ENCODE data around the gene PKIG. TPM values are rescaled to one million over a fixed set of nuclear protein-coding genes. Genes with fewer than 3 reads are reported as not detected.

PKIG gene
- total and polyA plus RNA-seq, 2 of the 8 experiments (the other 6 are each of a cell fraction or from before 2014, with no cell fraction given), result 26.7 to 34.3 TPM

DNA sequence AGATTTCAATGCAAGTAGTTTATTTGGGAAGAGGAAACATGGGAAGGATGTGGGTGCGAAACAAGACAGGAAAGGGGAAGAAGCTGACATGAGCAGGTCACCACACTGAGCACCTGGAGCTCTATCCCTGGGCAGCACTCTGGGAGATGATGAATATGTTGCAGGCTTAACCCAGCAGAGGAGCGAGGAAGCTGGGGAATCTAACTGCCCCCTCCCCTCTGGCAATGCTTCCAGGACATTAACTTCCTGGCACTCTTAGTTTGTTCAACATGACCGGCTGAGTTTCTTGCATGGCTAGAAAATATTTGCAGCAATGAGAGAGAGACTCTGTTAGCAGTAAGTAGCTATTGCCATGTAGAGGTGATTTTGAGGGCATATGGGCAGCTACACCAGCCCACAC is 74.1 kb downstream of the PKIG start:
- Histone ChIP-seq H3K4me1 (replicated peaks in 1 of 4; ENCODE audit: control insufficient read depth in 3 of 4, insufficient read depth in 4 of 4, low read length in 3 of 4) (peaks cover 3 to 6% (median 4%) of the 10 kb centered on the region in 4 experiments; a peak in 6 of 7 replicates), H2BK15ac (ENCODE audit: low read length) (no peak overlapping the region), H3K9ac (replicated peaks in 1 of 4; ENCODE audit: extremely low read depth in 1 of 4, low read depth in 3 of 4, low read length in 3 of 4) (no peak overlapping the region), H2BK20ac (ENCODE audit: low read length) (no peak overlapping the region), H3K79me2 (ENCODE audit: control insufficient read depth in 1 of 2, insufficient read depth in 2 of 2, low read length in 2 of 2) (no peaks in the 10 kb centered on the region), H4K5ac (ENCODE audit: insufficient read length, low read depth, low read length) (no peak overlapping the region), H4K20me1 (replicated peaks in 1 of 2; ENCODE audit: control insufficient read depth in 1 of 2, insufficient read depth in 2 of 2, low read length in 2 of 2) (no peaks in the 10 kb centered on the region), H3K27me3 (replicated peaks in 1 of 4; ENCODE audit: control insufficient read depth in 3 of 4, extremely low read depth in 1 of 4, insufficient read depth in 3 of 4, low read length in 3 of 4) (peaks cover 0 to 13% (median 9%) of the 10 kb centered on the region in 4 experiments; a peak in 6 of 7 replicates), H2BK120ac (replicated peaks; ENCODE audit: low read depth, low read length) (no peak overlapping the region), H2BK12ac (ENCODE audit: low read depth, low read length) (no peak overlapping the region), H3K36me3 (ENCODE audit: control insufficient read depth in 2 of 4, insufficient read depth in 4 of 4, low read length in 3 of 4) (no peaks in the 10 kb centered on the region), H3K23me2 (ENCODE audit: low read depth, low read length) (peaks cover 8% of the 10 kb centered on the region), H3K4ac (replicated peaks; ENCODE audit: insufficient read length, low read depth, low read length) (no peak overlapping the region), H3K27ac (ENCODE audit: low read depth, low read length) (no peak overlapping the region), H3K4me2 (ENCODE audit: insufficient read depth in 1 of 2, low read depth in 2 of 2, low read length in 2 of 2) (0 out of 4 replicates have a peak overlapping the region, but pooled peaks of 1 of the 2 experiments have one; percentile 30), H3K56ac (replicated peaks; ENCODE audit: insufficient read length, low read depth, low read length) (no peak overlapping the region), H4K8ac (ENCODE audit: extremely low read depth, insufficient read depth, low read length) (no peak overlapping the region), H3K79me1 (ENCODE audit: low read depth, low read length) (no peaks in the 10 kb centered on the region), H4K91ac (replicated peaks; ENCODE audit: insufficient read length, low read length) (no peak overlapping the region), H3K23ac (ENCODE audit: insufficient read length) (no peak overlapping the region), H2AK5ac (ENCODE audit: low read depth, low read length) (no peak overlapping the region), H2BK5ac (ENCODE audit: low read depth, low read length) (no peak overlapping the region), H3K4me3 (ENCODE audit: extremely low read depth in 1 of 4, insufficient read depth in 2 of 4, low read depth in 3 of 4, low read length in 4 of 4) (no peak overlapping the region), H3K14ac (ENCODE audit: insufficient read length) (no peak overlapping the region), H3K18ac (ENCODE audit: extremely low read depth, low read length) (peak overlapping the region; percentile 42; the same call in 1 of the 2 replicates), H2AFZ (ENCODE audit: low read length) (no peak overlapping the region), H3K9me3 (ENCODE audit: insufficient read depth in 2 of 2, low read depth in 1 of 2, low read length in 1 of 2) (peaks cover 9 to 10% of the 10 kb centered on the region in 2 experiments; a peak in 3 of 4 replicates)
- ChIA-PET CTCF (ENCODE audit: partially characterized antibody) (interaction anchor here (0.7 to 3.0 kb wide), 5 partner anchors 10 to 271 kb away, joined by 3 to 24 read pairs (median 3); no protein-coding TSS in a partner anchor), POLR2A (ENCODE audit: partially characterized antibody) (no interaction called here)
- 66% methylated on average over 3 of the region's 3 CpGs; no CpG with 5 or more reads in 1 of the 2 experiments for WGBS, 2 experiments (ENCODE audit: extremely low coverage in 1 of 2, insufficient coverage in 1 of 2, insufficient read length in 1 of 2, insufficient replicate concordance in 2 of 2, low coverage in 1 of 2, low lambda C conversion rate in 2 of 2, missing lambda C conversion rate in 1 of 2)
- DNase-seq (ENCODE audit: low read depth in 1 of 2, low spot score in 2 of 2) (no peak), FAIRE-seq (no peak)
- no peak for TF ChIP-seq SP1 (IDR thresholded peaks at IDR 0.05; ENCODE audit: low read depth, low read length)
- no peak for TF ChIP-seq TAF7 (optimal IDR thresholded peaks at IDR 0.05; ENCODE audit: borderline replicate concordance, low read depth, low read length)
- no peak for TF ChIP-seq SAP30 (IDR thresholded peaks at IDR 0.05; ENCODE audit: insufficient read depth, insufficient replicate concordance, low read length)
